Measurements from ENCODE around the gene PXMP2.

DNA sequence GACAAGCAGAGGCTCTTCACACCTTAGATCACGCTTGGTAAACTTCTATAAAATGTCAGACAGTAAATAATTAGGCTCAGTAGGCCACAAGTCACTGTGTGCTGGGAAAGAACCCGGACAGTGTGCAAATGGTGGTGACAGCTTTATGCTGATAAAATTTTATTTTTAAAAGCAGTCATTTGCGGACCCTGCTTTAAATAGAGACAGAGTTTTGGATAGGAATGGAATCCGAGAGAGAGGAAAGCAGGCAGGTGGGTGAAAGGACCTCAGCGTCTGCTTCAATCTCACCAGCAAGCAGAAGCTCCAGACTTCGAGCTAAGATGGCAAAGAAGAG lies 52.9 kb downstream of the PXMP2 start:
- TF ChIP-seq, protein P1, sequence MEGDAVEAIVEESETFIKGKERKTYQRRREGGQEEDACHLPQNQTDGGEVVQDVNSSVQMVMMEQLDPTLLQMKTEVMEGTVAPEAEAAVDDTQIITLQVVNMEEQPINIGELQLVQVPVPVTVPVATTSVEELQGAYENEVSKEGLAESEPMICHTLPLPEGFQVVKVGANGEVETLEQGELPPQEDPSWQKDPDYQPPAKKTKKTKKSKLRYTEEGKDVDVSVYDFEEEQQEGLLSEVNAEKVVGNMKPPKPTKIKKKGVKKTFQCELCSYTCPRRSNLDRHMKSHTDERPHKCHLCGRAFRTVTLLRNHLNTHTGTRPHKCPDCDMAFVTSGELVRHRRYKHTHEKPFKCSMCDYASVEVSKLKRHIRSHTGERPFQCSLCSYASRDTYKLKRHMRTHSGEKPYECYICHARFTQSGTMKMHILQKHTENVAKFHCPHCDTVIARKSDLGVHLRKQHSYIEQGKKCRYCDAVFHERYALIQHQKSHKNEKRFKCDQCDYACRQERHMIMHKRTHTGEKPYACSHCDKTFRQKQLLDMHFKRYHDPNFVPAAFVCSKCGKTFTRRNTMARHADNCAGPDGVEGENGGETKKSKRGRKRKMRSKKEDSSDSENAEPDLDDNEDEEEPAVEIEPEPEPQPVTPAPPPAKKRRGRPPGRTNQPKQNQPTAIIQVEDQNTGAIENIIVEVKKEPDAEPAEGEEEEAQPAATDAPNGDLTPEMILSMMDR (IDR thresholded peaks at IDR 0.05): no peak
- TF ChIP-seq POLR2AphosphoS5 (IDR thresholded peaks at IDR 0.05; ENCODE audit: insufficient read depth in 1 of 2, low read depth in 1 of 2) (no peak), POLR2A (IDR thresholded peaks at IDR 0.05) (no peak)
